Left kidney (tissue), 2 donors: Measurements from ENCODE around the gene SORBS1. TPM values are rescaled to one million over a fixed set of nuclear protein-coding genes. Genes with fewer than 3 reads are reported as not detected.

ENCODE experiments used
- DNase-seq: peaks from one replicate; pipeline ENCODE4 v3.0.0-alpha.2; 2013
- polyA plus RNA-seq: library from polyadenylated mRNA; unstranded; fragments of 120-200 nt; gene quantifications from one replicate; pipeline ENCODE4 v1.2.1, GENCODE V29; 2013; ENCODE audit not compliant: insufficient read length

The SORBS1 gene
- polyA plus RNA-seq, 1 donor: 41.7 TPM

- no peak for DNase-seq
These were observed 20.6 kb downstream of the SORBS1 start for GRCh38 chr10:95540514-95541052.

- DNase-seq: no peak
These were observed 21.4 kb downstream of the SORBS1 start for GRCh38 chr10:95539560-95540284.

GRCh38 chr10:95538412-95538811, 22.8 kb downstream of the SORBS1 start:
- no peak for DNase-seq

- DNase-seq: no peak
These were observed 23.6 kb downstream of the SORBS1 start for GRCh38 chr10:95537542-95537927.

- no peak for DNase-seq
These were observed 24.2 kb downstream of the SORBS1 start for GRCh38 chr10:95536894-95537541.

- DNase-seq: peak; percentile 35
These were observed 25.2 kb downstream of the SORBS1 start for GRCh38 chr10:95536017-95536416.

GRCh38 chr10:95535526-95535925, 25.6 kb downstream of the SORBS1 start:
- DNase-seq: no peak

- no peak for DNase-seq
These were observed 27.6 kb downstream of the SORBS1 start for GRCh38 chr10:95533590-95533989.

GRCh38 chr10:95532536-95532935, 28.6 kb downstream of the SORBS1 start:
- DNase-seq: no peak

GRCh38 chr10:95531994-95532399, 29.2 kb downstream of the SORBS1 start:
- DNase-seq: no peak

GRCh38 chr10:95531058-95531809, 29.9 kb downstream of the SORBS1 start:
- no peak for DNase-seq

GRCh38 chr10:95530561-95530960, 30.6 kb downstream of the SORBS1 start:
- no peak for DNase-seq

- DNase-seq: no peak
These were observed 31.1 kb downstream of the SORBS1 start for GRCh38 chr10:95530029-95530428.

GRCh38 chr10:95526044-95526443, 35.1 kb downstream of the SORBS1 start:
- no peak for DNase-seq

- no peak for DNase-seq
These were observed 36.1 kb downstream of the SORBS1 start for GRCh38 chr10:95525033-95525418.

GRCh38 chr10:95524358-95525032, 36.7 kb downstream of the SORBS1 start:
- no peak for DNase-seq

GRCh38 chr10:95522117-95522516, 39.1 kb downstream of the SORBS1 start:
- DNase-seq: no peak

GRCh38 chr10:95520617-95521016, 40.6 kb downstream of the SORBS1 start:
- no peak for DNase-seq

- DNase-seq: no peak
These were observed 42.4 kb downstream of the SORBS1 start for GRCh38 chr10:95518455-95519452.

- no peak for DNase-seq
These were observed 43.4 kb downstream of the SORBS1 start for GRCh38 chr10:95517536-95518454.
